ENCODE results near the gene NUPR2.
A peak's percentile ranks its signal among the peaks of the same experiment; 100 is the strongest.
"Not testable (repeated sequence)": the region's sequence is repeated elsewhere in the genome, so short reads cannot be mapped to it uniquely, and the experiment has no call there.

NUPR2 gene

DNA sequence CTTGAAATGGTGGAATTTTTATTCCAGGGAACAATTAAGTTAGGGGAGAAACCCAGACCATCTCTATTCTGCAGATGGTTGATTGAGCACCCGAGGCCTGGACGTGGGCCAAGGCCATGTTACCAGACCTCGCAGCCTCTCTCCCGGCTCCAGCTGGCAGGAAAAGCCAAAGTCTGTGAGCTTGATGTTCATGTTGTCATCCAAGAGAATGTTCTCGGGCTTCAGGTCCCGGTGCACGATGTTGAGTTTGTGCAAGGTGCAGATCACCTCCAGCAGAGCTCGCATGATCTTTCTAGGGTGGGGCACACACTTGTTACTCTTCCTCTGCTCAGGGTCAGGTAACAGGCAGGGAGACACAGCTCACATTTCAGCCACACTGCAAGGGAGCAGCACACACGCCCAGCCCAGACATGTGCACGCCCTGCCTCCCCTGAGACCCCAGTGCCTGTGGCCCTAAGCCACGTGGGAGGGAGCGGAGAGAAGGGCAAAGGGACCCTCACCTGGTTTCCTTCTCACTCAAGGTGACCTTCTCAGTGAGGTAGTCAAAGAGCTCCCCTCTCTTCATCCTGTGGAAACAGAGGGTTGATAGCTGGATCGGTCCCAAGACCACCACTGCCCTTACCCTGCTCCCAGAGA, 32.9 kb downstream of the NUPR2 start:
- DNase-seq: no peak

DNA sequence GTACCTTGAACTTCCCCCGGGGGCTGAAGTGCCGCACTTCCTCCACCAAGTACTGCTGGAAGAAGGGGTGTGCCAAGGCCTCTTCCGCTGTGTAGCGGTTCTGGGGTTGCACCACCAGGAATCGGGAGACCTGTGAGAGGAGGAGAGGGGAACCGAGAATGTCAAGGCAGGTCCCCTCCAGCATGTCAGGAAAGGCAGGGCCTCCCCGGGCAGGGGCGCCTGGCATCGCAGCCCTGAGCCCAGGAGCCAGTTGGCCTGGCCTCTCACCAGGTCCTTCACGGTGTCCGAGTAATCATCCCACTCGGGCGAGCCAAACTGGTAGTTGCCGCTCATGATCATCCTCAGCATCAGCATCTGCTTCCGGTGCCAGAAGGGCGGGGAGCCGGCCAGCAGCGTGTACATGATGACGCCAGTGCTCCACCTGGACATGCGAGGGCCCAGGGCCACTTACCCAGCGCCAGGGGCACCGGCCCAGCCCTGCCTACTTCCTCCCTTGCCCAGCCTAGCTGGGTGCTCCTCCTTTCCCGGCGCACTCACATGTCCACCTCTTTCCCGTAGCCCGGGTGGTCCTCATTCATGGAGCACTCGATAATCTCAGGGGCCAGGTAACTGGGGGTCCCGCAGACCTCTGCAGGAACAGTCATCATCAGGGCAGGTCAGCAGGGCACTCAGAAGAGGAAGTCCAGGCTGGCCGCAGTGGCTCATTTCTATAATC, 34.4 kb downstream of the NUPR2 start:
- DNase-seq: no peak

GRCh38 chr7:56080726-56081435, 35.3 kb downstream of the NUPR2 start:
- DNase-seq: not testable (repeated sequence)

DNA sequence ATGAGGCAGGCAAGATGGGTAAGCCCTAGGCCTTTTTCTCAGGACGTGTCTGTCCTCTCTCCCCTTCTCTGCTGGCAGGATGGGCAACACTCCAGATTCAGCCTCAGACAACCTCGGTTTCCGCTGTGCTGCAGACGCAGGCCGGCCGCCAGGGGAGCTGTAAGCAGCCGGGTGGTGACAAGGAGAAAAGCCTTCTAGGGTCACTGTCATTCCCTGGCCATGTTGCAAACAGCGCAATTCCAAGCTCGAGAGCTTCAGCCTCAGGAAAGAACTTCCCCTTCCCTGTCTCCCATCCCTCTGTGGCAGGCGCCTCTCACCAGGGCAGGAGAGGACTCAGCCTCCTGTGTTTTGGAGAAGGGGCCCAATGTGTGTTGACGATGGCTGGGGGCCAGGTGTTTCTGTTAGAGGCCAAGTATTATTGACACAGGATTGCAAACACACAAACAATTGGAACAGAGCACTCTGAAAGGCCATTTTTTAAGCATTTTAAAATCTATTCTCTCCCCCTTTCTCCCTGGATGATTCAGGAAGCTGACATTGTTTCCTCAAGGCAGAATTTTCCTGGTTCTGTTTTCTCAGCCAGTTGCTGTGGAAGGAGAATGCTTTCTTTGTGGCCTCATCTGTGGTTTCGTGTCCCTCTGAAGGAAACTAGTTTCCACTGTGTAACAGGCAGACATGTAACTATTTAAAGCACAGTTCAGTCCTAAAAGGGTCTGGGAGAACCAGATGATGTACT, 36.6 kb downstream of the NUPR2 start:
- no peak for DNase-seq

DNA sequence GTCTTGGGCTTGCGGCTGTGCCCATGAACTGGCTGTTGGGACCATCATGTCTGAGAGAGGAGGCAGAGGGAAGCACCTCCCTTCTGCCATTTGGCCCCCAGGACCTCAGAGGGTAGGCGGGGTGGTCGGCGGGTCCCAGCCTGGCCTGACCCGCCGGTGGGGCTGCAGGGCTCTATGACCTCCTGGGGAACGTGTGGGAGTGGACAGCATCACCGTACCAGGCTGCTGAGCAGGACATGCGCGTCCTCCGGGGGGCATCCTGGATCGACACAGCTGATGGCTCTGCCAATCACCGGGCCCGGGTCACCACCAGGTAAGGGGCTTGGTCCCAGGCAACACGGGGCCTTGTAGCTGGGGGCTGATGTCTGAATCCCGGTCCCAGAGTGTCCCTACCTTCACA, 38.0 kb downstream of the NUPR2 start:
- no peak for DNase-seq

- DNase-seq: no peak
These were observed 38.5 kb downstream of the NUPR2 start for GRCh38 chr7:56077681-56078080.

GRCh38 chr7:56074371-56074791, 41.8 kb downstream of the NUPR2 start:
- DNase-seq: peak; percentile 48 to 57

DNA sequence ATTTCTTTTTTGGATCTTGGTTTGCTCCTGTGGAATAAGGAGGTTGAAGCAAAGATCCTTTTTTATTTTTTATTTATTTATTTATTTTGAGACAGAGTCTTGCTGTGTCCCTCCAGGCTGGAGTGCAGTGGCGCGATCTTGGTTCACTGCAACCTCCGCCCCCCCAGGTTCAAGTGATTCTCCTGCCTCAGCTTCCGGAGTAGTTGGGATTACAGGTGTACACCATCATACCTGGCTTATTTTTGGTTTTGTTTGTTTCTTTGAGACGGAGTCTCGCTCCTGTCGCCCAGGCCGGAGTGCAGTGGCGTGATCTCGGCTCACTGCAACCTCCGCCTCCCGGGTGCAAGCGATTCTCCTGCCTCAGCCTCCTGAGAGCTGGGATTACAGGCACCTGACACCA, 49.8 kb downstream of the NUPR2 start:
- DNase-seq: not testable (repeated sequence)
